ENCODE data around the gene DNTTIP2. TPM values are rescaled to one million over a fixed set of nuclear protein-coding genes. Genes with fewer than 3 reads are reported as not detected.

Gene DNTTIP2
- total RNA-seq, 1 experiment from 2014 or later = 101 TPM

GRCh38 chr1:93909146-93910050, 30.4 kb upstream of the DNTTIP2 start, which contains the start of gene GCLM:
Gene GCLM (minus strand): TSS chr1:93909430. CDS start chr1:93909163, 267 bp downstream.
- Histone ChIP-seq H3K4ac (ENCODE audit: low read depth, low read length) (no peak within 1 kb of the TSS), H3K79me1 (ENCODE audit: insufficient read depth, low read depth, low read length, poor library complexity, severe bottlenecking) (no peaks in the 10 kb centered on the region), H2BK5ac (ENCODE audit: insufficient read length, low read length) (no peak within 1 kb of the TSS), H2BK120ac (ENCODE audit: low read depth, low read length, poor library complexity, severe bottlenecking) (no peak within 1 kb of the TSS), H2AK5ac (ENCODE audit: insufficient read length, low read length) (no peak within 1 kb of the TSS), H3K18ac (ENCODE audit: insufficient read length, low read depth, low read length) (peak within 1 kb of the TSS; percentile 46), H4K91ac (ENCODE audit: insufficient read length, low read depth, low read length) (no peak within 1 kb of the TSS), H3K27me3 (ENCODE audit: insufficient read depth, low read length) (no peaks in the 10 kb centered on the region), H3K27ac (ENCODE audit: insufficient read length, low read depth, low read length) (no peak within 1 kb of the TSS), H3K9ac (ENCODE audit: extremely low read depth, insufficient read length, low read length) (peak within 1 kb of the TSS; percentile 78), H2BK15ac (ENCODE audit: low read depth, low read length) (no peak within 1 kb of the TSS), H3K23me2 (ENCODE audit: insufficient read length, low read depth, low read length, poor library complexity, severe bottlenecking) (peaks cover 6% of the 10 kb centered on the region), H2BK20ac (ENCODE audit: low read depth, low read length, poor library complexity, severe bottlenecking) (no peak within 1 kb of the TSS), H3K9me3 (ENCODE audit: control insufficient read depth, low read depth, low read length) (no peaks in the 10 kb centered on the region), H2AFZ (ENCODE audit: low read length) (peak within 1 kb of the TSS; percentile 95), H3T11ph (ENCODE audit: low read length) (no peak within 1 kb of the TSS), H4K5ac (ENCODE audit: insufficient read length, low read depth, low read length) (no peak within 1 kb of the TSS), H3K4me2 (ENCODE audit: insufficient read depth, insufficient read length, low read length) (peak within 1 kb of the TSS; percentile 98), H4K8ac (replicated peaks; ENCODE audit: insufficient read length, low read depth, low read length) (no peak within 1 kb of the TSS), H3K23ac (ENCODE audit: insufficient read length, low read depth, low read length) (no peak within 1 kb of the TSS), H3K4me1 (ENCODE audit: insufficient read depth, low read length) (no peaks in the 10 kb centered on the region), H4K20me1 (ENCODE audit: control insufficient read depth, insufficient read depth, insufficient read length) (no peaks in the 10 kb centered on the region), H3K79me2 (ENCODE audit: insufficient read depth, low read length) (peaks cover 5% of the 10 kb centered on the region; the same call in 1 of the 2 replicates), H3K56ac (ENCODE audit: insufficient read length, low read depth, low read length) (no peak within 1 kb of the TSS), H3K14ac (ENCODE audit: insufficient read depth, low read length) (peak within 1 kb of the TSS; percentile 54), H2BK12ac (ENCODE audit: insufficient read length, low read depth, low read length) (no peak within 1 kb of the TSS)
- peak within 1 kb of the TSS; percentile 83 to 87 for H3K4me3 Mint-ChIP-seq
- peaks cover 21 to 29% of the 10 kb centered on the region in 2 experiments for H3K4me1 Mint-ChIP-seq
- peak within 1 kb of the TSS; percentile 40 to 95 (median 73); a peak in 5 of 7 replicates for H3K27ac Mint-ChIP-seq
- H3K27me3 Mint-ChIP-seq (ENCODE audit: low read depth) = peaks cover 12% of the 10 kb centered on the region
- peak; percentile 96 for DNase-seq
- H3K36me3 Mint-ChIP-seq (ENCODE audit: insufficient read depth in 1 of 3, low read depth in 3 of 3) = peaks cover 0 to 4% (median 3%) of the 10 kb centered on the region in 3 experiments; a peak in 3 of 7 replicates
- peaks cover 8 to 9% of the 10 kb centered on the region in 2 experiments; a peak in 4 of 5 replicates for H3K9me3 Mint-ChIP-seq
- TF ChIP-seq CTCF (conservative IDR thresholded peaks at IDR 0.05) = peak; percentile 93
- WGBS (ENCODE audit: extremely low coverage, insufficient read length, low lambda C conversion rate) = no CpG with 5 or more reads among the region's 102 CpGs

Measured in H9 (cell line).